Adrenal gland (tissue), 5 donors: ENCODE measurements around the gene FMN1.

ENCODE experiments used
- CTCF ChIP-seq, 6 experiments: fragments of 450-650 bp in 4 of 6; fragments of 200-600 bp in 2 of 6; sonication (generic) in 1 of 6; IDR thresholded peaks; 1 replicate in 5 of 6; 2 replicates in 1 of 6; pipeline versions ENCODE4 v1.5.1 to v1.8.0; 2016 to 2021; ENCODE audit warnings: antibody characterized with exemption in 6 of 6, mild to moderate bottlenecking in 2 of 6, moderate library complexity in 1 of 6
- POLR2A ChIP-seq, 2 donors: fragments of 450-650 bp; IDR thresholded peaks; one replicate each; pipeline ENCODE4 v1.6.1; 2017; ENCODE audit warnings: antibody characterized with exemption in 2 of 2, mild to moderate bottlenecking in 2 of 2, moderate library complexity in 1 of 2
- donor health status: DM: no; HTN: no; CAD: no.

- TF ChIP-seq CTCF (IDR thresholded peaks at IDR 0.05) = no peak
- TF ChIP-seq POLR2A (IDR thresholded peaks at IDR 0.05) = no peak
Measured at GRCh38 chr15:33116198-33116597, 78.3 kb downstream of the FMN1 start.
